ENCODE measurements around the gene PRTFDC1.

- TF ChIP-seq CTCF (IDR thresholded peaks at IDR 0.05) (no peak), POLR2A (IDR thresholded peaks at IDR 0.05) (no peak)
Measured at GRCh38 chr10:24938525-24938924, 13.9 kb downstream of the PRTFDC1 start.
